ENCODE results near the gene C6orf136.

Gene C6orf136

DNA sequence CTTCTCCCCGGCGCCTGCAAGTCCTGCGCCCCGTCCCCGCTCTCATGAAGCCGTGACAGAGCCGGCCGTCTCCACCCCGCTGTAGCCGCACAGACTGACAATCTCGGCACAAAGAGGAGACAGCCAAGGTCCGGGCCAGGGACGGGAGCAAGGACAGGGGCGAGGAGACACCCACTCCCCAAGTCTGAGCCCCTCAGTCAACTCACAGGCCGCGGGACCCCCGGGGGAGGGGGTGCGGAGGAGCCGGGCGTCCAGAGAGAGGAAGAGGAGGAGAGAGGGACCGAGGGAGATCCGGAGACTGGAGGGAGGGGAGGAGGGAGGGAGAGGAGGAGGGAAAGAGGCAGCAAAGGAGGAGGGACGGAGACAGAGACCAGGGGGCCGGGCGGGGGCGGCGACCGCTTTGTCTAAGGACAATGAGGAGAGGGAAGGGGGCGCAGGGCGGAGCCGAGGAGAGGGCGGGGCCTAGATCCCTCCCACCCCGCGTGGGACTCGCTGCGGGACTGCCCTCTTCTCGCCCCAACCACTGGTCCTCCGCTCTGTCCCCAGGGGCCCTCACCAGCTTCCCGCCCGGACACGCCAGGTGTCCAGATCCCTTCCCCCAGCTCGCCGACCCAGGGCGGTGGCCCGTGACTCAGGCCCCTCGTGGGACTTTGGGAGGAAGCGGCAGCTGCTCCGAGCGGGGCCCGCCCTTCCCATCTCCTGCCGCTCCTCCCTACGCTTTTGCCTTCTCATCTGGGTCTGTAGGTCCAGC lies 40.1 kb downstream of the C6orf136 start:
- H3K9ac ChIP-seq, result peak overlapping the region; percentile 67
- H3K27me3 ChIP-seq (ENCODE audit: control insufficient read depth, insufficient read depth, low read length), result no peaks in the 10 kb centered on the region
- peak overlapping the region; percentile 84 for H3K4me3 ChIP-seq (ENCODE audit: low read depth, low read length)
- no peaks in the 10 kb centered on the region for H3K79me2 ChIP-seq
- H3K4me2 ChIP-seq (ENCODE audit: low read length), result peak overlapping the region; percentile 94
- H3K9me3 ChIP-seq (ENCODE audit: control insufficient read depth, low read length), result no peaks in the 10 kb centered on the region
- peak overlapping the region; percentile 93 for H3K27ac ChIP-seq
- H3K4me1 ChIP-seq, result peaks cover 6% of the 10 kb centered on the region
- TF ChIP-seq, protein P1, sequence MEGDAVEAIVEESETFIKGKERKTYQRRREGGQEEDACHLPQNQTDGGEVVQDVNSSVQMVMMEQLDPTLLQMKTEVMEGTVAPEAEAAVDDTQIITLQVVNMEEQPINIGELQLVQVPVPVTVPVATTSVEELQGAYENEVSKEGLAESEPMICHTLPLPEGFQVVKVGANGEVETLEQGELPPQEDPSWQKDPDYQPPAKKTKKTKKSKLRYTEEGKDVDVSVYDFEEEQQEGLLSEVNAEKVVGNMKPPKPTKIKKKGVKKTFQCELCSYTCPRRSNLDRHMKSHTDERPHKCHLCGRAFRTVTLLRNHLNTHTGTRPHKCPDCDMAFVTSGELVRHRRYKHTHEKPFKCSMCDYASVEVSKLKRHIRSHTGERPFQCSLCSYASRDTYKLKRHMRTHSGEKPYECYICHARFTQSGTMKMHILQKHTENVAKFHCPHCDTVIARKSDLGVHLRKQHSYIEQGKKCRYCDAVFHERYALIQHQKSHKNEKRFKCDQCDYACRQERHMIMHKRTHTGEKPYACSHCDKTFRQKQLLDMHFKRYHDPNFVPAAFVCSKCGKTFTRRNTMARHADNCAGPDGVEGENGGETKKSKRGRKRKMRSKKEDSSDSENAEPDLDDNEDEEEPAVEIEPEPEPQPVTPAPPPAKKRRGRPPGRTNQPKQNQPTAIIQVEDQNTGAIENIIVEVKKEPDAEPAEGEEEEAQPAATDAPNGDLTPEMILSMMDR (IDR thresholded peaks at IDR 0.05), result no peak
- peak overlapping the region; percentile 98 for H2AFZ ChIP-seq
- no peaks in the 10 kb centered on the region for H3K36me3 ChIP-seq (ENCODE audit: control insufficient read depth, insufficient read depth, low read length)

DNA sequence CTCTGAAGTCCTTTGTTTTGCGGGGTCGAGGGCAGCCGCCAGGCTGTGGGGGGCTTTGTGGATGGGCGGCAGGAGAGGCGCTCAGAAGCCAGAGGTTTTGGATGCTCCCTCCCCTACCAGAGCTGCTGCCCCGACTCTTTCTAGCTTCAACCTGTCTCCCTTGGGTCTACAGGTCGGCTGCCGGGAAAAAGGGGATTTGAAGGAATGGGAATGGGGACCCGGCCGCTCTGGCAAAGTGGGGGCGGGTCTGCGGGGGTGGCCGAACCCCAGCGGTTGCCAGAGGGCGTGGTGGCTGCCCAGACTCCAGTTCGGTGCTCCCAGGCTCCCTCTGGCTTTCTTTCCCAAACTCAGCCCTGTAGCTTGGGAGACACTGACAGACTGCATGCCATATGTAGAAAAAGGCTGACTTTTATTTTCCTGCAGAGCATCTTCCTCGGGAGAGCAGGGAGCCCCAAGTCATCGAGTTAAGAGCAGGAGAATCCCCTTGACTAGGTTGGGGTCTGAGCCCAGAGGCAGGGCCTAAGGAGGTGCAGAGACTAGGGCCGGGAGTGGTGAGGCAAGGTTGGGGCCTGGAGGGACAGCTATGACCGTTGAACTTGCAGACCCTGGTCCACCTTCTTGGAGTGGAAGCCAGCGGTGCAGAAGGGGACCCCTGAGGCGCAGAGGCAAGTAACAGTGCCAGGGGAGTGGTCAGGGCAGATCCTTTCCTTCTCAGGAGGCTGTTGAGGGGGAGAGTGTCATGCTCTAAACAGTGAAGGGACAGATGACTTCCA lies 40.9 kb downstream of the C6orf136 start:
- Histone ChIP-seq H2AFZ (peak overlapping the region; percentile 98), H3K4me2 (ENCODE audit: low read length) (peak overlapping the region; percentile 94), H3K27ac (peak overlapping the region; percentile 93), H3K4me1 (peaks cover 6% of the 10 kb centered on the region), H3K9ac (no peak overlapping the region), H3K4me3 (ENCODE audit: low read depth, low read length) (peak overlapping the region; percentile 84), H3K9me3 (ENCODE audit: control insufficient read depth, low read length) (no peaks in the 10 kb centered on the region), H3K79me2 (no peaks in the 10 kb centered on the region), H3K27me3 (ENCODE audit: control insufficient read depth, insufficient read depth, low read length) (no peaks in the 10 kb centered on the region), H3K36me3 (ENCODE audit: control insufficient read depth, insufficient read depth, low read length) (no peaks in the 10 kb centered on the region)
- TF ChIP-seq, protein P1 (IDR thresholded peaks at IDR 0.05), result peak; percentile 14

DNA sequence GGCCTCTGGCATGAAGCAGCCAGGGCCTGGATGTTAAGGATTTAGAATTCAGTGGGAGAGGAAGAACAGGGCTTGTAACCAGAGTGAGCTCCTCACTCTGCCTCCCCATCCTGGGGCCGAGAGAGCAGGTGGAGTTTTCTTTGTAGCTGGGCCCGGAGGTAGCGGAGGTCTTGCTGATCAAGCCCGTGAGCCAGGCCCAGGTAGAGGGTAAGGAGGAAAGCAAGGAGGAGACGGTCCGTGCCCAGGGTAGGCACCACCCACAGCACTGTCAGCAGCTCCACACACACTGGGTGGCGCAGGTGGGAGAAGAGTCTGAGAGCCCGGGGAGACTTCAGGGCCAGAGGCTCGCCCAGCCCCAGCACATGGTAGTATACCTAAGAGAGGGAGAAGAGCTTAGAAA lies 41.6 kb downstream of the C6orf136 start:
- H3K4me1 ChIP-seq, result peaks cover 6% of the 10 kb centered on the region
- H3K79me2 ChIP-seq, result no peaks in the 10 kb centered on the region
- TF ChIP-seq, protein P1 (IDR thresholded peaks at IDR 0.05), result no peak
- H3K4me3 ChIP-seq (ENCODE audit: low read depth, low read length), result no peak overlapping the region
- H3K27ac ChIP-seq, result peak overlapping the region; percentile 93
- no peak overlapping the region for H3K4me2 ChIP-seq (ENCODE audit: low read length)
- H2AFZ ChIP-seq, result no peak overlapping the region
- H3K36me3 ChIP-seq (ENCODE audit: control insufficient read depth, insufficient read depth, low read length), result no peaks in the 10 kb centered on the region
- no peak overlapping the region for H3K9ac ChIP-seq
- H3K9me3 ChIP-seq (ENCODE audit: control insufficient read depth, low read length), result no peaks in the 10 kb centered on the region
- no peaks in the 10 kb centered on the region for H3K27me3 ChIP-seq (ENCODE audit: control insufficient read depth, insufficient read depth, low read length)

DNA sequence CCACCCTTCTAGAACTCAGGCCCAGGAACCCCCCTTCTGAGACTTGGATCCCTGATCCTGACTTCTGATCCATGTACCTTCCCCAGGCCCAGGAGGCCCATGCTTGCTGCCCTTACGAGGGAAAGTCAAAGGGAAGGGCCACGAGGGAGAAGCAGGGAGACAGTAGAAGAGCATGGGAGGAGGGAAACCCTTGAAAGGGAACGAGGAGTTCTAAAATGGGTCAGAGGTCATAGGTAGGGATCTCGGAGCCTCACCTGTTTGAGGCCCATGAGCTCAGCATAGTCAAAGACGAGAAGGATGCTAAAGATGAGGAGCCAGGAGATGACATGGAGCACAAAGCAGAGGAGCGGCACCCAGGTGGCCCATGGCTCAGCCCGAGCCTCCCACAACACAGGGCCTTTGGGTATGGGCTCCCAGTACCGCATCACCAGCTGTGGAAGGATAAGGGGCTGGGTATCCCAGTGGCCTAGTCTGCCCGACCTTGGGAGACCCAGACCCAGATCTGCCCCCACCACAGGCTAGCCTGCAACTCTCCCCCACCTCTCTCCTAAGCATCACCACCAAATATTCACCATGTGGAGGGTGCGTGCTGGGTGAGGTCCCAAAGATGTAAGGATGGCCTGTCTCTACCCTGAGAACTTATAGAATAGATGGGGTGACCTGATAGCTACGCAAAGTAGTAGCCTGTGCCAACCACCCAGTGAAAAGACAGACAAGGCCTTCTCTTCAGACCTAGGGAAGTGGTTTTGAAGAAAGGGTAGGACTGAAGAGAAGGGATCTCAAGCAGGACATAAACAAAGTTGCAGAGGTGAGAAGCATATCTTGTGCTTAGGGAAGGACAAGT lies 42.3 kb downstream of the C6orf136 start:
- TF ChIP-seq, protein P1 (IDR thresholded peaks at IDR 0.05), result no peak
- Histone ChIP-seq H3K79me2 (no peaks in the 10 kb centered on the region), H3K36me3 (ENCODE audit: control insufficient read depth, insufficient read depth, low read length) (no peaks in the 10 kb centered on the region)

More for the DNA sequence above, 42.3 kb downstream of the C6orf136 start:
- H3K4me2 ChIP-seq (ENCODE audit: low read length), result no peak overlapping the region
- no peak overlapping the region for H3K9ac ChIP-seq
- H3K27ac ChIP-seq, result no peak overlapping the region
- no peaks in the 10 kb centered on the region for H3K27me3 ChIP-seq (ENCODE audit: control insufficient read depth, insufficient read depth, low read length)
- H3K9me3 ChIP-seq (ENCODE audit: control insufficient read depth, low read length), result no peaks in the 10 kb centered on the region
- H3K4me3 ChIP-seq (ENCODE audit: low read depth, low read length), result no peak overlapping the region
- H3K4me1 ChIP-seq, result peaks cover 6% of the 10 kb centered on the region
- H2AFZ ChIP-seq, result no peak overlapping the region
